Osteoblast (primary cell): ENCODE measurements around the gene ZFP82. TPM values are rescaled to one million over a fixed set of nuclear protein-coding genes. Genes with fewer than 3 reads are reported as not detected.

ENCODE experiments used
- DNase-seq: peaks from one replicate; pipeline ENCODE4 v3.0.0; 2011; ENCODE audit warnings: low spot score, mixed read lengths; ENCODE audit not compliant: insufficient read length; ENCODE audit errors: missing footprints
- H2AFZ ChIP-seq: 2 replicates; pipeline ENCODE4 v1.6.0; 2011; ENCODE audit warnings: mild to moderate bottlenecking, low read length
- H3K27ac ChIP-seq: 2 replicates; pipeline ENCODE4 v1.5.1; 2011; ENCODE audit warnings: mild to moderate bottlenecking, low read depth, low read length, moderate library complexity
- H3K27me3 ChIP-seq: 2 replicates; pipeline ENCODE4 v1.6.0; 2012; ENCODE audit warnings: mild to moderate bottlenecking, control low read depth, inconsistent platforms, low read length, moderate library complexity; ENCODE audit not compliant: insufficient read depth
- H3K36me3 ChIP-seq: 2 replicates; pipeline ENCODE4 v1.5.1; 2011; ENCODE audit warnings: mild to moderate bottlenecking, low read length, control low read depth, moderate library complexity; ENCODE audit not compliant: insufficient read depth
- H3K4me1 ChIP-seq: 2 replicates; pipeline ENCODE4 v1.5.1; 2011; ENCODE audit warnings: mild to moderate bottlenecking, low read length, control low read depth, moderate library complexity; ENCODE audit not compliant: insufficient read depth
- H3K4me2 ChIP-seq: 2 replicates; pipeline ENCODE4 v1.6.0; 2011; ENCODE audit warnings: mild to moderate bottlenecking, low read length; ENCODE audit not compliant: insufficient read depth
- H3K4me3 ChIP-seq: fragments of 200-600 bp; sonication (generic); 3 replicates; pipeline ENCODE4 v1.5.1; 2012; ENCODE audit warnings: mild to moderate bottlenecking, low read length, inconsistent platforms; ENCODE audit not compliant: insufficient read depth
- H3K79me2 ChIP-seq: 2 replicates; pipeline ENCODE4 v1.6.0; 2012; ENCODE audit warnings: mild to moderate bottlenecking, low read length, control low read depth, inconsistent platforms; ENCODE audit not compliant: insufficient read depth
- H3K9me3 ChIP-seq: 2 replicates; pipeline ENCODE4 v1.5.1; 2011; ENCODE audit warnings: low read depth, low read length, control low read depth
- H4K20me1 ChIP-seq: 2 replicates; pipeline ENCODE4 v1.6.0; 2012; ENCODE audit warnings: mild to moderate bottlenecking, low read length, control low read depth; ENCODE audit not compliant: insufficient read depth
- CTCF ChIP-seq: IDR thresholded peaks from 2 replicates; pipeline ENCODE4 v1.5.1; 2011; ENCODE audit warnings: mild to moderate bottlenecking, low read depth, low read length, moderate library complexity; ENCODE audit errors: extremely low read depth
- total RNA-seq: library from RNA; depleted of rRNA; stranded (reverse); fragments of >200 nt; gene quantifications from 2 replicates; pipeline ENCODE4 v1.2.3, GENCODE V29; 2012

The ZFP82 gene
- total RNA-seq, 1 donor: 9.0 TPM

- H3K79me2 ChIP-seq: peaks cover 3% of the 10 kb centered on the region
- no peak overlapping the region for H2AFZ ChIP-seq
- no peaks in the 10 kb centered on the region for H3K9me3 ChIP-seq
- DNase-seq: no peak
- no peaks in the 10 kb centered on the region for H3K36me3 ChIP-seq
- H3K4me1 ChIP-seq: no peaks in the 10 kb centered on the region
- H3K27me3 ChIP-seq: no peaks in the 10 kb centered on the region
- no peak overlapping the region for H3K4me3 ChIP-seq
- no peak overlapping the region for H3K4me2 ChIP-seq
- H3K27ac ChIP-seq: no peak overlapping the region
- no peak for TF ChIP-seq CTCF
- H4K20me1 ChIP-seq: no peaks in the 10 kb centered on the region
These were observed 46.6 kb downstream of the ZFP82 start for GRCh38 chr19:36371886-36372285.

- Histone ChIP-seq H3K4me1 (no peaks in the 10 kb centered on the region), H3K36me3 (peaks cover 4% of the 10 kb centered on the region), H3K27ac (no peak overlapping the region), H3K9me3 (no peaks in the 10 kb centered on the region), H3K27me3 (no peaks in the 10 kb centered on the region), H3K4me3 (no peak overlapping the region), H4K20me1 (no peaks in the 10 kb centered on the region), H3K4me2 (no peak overlapping the region), H2AFZ (no peak overlapping the region), H3K79me2 (no peaks in the 10 kb centered on the region)
- DNase-seq: no peak
- TF ChIP-seq CTCF: no peak
These were observed 54.6 kb downstream of the ZFP82 start for GRCh38 chr19:36363845-36364244.

Other genes with a start within 250 kb of the ZFP82 start
- gene ZNF565, start 204.0 kb downstream of the ZFP82 start, total RNA-seq: 6.9 and 7.1 TPM in 2 replicates
- gene ZNF146, start 203.5 kb downstream of the ZFP82 start, total RNA-seq: 65.7 and 82.2 TPM in 2 replicates
- 4.3 and 5.3 TPM in 2 replicates for gene ZFP14, start 39.4 kb downstream of the ZFP82 start, total RNA-seq
- gene ZNF566, start 70.9 kb upstream of the ZFP82 start, total RNA-seq: 13.8 and 20.9 TPM in 2 replicates
- 15.6 and 35.4 TPM in 2 replicates for gene ZNF260, start 109.6 kb upstream of the ZFP82 start, total RNA-seq
- gene ZNF529, start 154.6 kb upstream of the ZFP82 start, total RNA-seq: 11.9 and 13.3 TPM in 2 replicates
- gene ZNF382, start 186.7 kb upstream of the ZFP82 start, total RNA-seq: 12.3 and 16.2 TPM in 2 replicates
- gene ZNF461, start 248.2 kb upstream of the ZFP82 start, total RNA-seq: 8.8 and 12.7 TPM in 2 replicates